ENCODE results near the gene RNASE11.
"Not testable (repeated sequence)": the region's sequence is repeated elsewhere in the genome, so short reads cannot be mapped to it uniquely, and the experiment has no call there.

RNASE11 gene

DNA sequence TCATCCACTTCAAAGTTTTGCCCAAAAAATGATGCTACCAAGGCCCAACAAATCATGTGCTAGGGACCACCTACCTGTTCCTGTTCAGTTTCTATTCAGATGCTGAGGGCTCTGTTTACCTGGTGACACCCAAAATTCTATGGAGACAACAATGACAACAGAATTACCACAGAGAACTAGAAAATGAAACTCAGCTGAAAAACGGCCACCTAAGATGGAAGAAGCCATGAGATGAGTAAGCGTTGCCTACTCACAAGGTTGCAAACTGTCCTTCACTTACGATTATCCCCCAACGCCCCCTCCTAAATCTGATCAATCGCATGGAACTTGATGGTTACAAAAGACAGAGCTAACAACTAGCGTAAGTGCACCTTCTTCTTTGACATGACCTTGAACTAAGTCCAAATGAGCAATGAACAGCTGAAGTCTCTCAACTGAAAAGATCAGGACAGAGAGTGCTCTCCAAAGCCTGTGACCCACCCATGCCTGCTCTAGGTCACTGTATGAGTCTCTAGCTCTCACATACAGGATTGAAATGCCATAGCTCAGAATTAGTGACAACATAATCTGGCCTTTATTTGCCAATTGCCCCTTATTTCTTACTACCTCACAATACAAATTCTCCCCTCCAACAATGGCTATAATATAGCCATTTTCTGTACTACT lies at the start of gene RNASE11:
Gene RNASE11, minus strand, starts transcription at position 513 of the 666 bp plus-strand sequence.
- no peak for DNase-seq

DNA sequence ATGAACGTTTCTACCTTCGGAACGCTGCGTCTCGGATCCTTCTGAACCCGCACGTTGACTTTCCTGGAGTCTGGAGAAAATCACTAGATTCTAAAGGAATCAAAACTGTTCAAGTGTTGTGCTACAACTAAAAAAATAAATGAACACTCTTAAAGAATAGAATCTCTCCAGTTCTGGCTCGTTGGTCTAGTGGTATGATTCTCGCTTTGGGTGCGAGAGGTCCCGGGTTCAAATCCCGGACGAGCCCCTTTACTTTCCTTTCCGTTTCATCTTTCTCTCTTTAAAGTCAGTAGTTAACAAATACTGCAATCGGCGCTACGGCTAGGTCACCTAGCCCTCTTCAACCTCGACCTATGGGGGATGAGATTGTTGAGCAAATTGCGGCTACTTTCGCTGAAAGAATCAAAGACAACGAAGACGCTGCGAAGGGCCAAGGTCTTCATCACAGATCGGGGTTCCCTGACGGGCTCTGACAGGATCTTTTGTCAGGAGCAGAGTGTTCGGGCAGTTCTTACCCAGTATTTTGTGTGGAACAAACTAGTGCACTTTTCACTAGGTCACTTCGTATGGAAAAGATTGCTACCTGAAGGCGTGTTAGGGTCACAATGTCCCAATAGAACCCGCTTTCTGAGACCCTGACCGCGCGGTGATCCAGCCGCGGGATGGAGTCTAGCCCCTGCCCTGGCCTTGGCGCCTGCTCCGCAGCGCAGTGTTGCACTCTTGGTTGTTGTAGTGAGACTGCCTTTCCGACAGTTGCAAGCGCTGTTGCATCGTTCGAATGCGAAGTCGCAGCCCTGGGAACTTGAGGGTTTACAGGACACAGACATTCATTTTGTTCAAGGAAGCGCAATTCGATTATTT lies 45.3 kb upstream of the RNASE11 start:
- DNase-seq, result peak; percentile 40 to 43

DNA sequence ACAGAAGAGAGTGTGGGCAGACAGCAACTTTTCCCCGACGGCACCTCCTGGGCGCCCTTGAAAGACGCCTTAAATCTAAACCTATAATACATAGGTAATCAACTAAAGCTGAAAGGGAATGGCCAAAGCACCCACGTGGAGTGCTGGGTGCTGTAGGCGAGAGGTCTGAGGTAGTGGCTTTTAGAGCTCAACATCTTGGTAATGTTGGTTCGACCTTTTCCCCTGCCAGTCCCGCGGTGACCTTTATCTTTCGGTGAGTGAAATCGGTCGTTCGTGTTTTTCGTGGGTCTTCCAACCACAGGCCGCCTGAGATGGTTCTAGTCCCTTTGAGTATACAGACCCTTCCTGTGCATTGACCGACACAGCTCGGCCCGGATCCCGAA lies 44.6 kb upstream of the RNASE11 start:
- no peak for DNase-seq

DNA sequence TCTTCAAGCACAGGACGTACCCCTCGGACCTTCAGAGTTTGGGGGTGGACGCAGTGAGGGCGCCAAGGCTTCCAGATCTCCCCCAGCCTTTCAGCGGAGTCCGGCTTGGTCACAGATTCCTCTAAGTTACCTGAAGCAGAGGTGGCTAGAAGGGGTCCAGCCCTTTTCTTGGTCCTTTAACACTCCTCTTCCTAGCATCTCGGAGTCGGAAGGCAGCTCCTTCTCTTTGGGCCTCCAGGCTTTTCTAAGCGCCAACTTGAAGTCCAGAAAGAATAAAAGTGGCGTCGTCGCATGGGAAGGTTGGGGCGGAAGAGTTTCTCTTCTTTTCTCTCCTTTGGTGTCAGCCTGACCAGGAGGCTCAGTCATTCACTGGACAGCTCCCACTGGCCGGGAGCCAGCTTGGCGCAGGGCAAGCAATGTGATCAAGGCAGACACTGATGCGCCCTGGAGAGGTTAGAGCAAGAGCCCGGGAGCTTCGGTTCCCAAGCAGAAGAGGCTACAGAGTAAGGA lies 44.1 kb upstream of the RNASE11 start:
- DNase-seq, result no peak

DNA sequence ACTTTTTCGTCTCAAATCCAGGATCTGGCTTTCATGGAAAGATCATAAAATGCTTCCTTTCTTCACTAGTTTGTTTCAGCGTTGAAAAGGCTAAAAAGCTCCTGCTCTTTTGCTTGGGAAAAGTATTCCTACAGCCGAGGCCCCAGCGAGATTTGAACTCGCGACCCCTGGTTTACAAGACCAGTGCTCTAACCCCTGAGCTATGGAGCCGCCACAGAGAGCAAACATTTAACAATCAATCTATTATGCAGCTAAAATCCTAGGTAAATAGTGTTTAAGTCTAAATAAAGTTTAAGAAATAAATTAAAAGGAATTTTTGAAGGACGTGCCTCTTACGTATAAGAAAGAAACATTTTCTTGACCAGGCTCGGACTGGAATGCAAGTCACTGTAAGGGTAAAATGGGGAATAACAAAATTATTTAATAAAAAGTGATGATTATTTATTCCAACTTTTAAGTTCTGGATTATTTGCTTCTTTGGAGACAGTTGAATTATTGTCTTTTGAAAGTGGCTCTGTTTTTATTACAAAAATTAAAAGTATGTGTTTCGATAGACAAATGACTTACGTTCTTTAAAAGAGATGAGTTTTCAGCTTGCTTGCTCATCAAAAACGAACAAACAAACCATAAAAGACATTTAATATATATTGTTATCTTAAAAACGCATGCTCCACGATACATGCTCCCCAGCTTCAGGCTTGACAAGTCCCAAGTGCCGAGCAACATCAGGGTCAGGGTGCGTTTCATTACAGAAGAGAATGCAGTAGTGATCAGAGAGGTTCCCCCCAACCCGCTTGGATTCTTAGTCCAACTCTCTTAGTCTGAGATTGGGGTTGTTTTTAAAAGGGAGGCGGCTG lies 43.5 kb upstream of the RNASE11 start:
- DNase-seq, result peak; percentile 35 to 42

DNA sequence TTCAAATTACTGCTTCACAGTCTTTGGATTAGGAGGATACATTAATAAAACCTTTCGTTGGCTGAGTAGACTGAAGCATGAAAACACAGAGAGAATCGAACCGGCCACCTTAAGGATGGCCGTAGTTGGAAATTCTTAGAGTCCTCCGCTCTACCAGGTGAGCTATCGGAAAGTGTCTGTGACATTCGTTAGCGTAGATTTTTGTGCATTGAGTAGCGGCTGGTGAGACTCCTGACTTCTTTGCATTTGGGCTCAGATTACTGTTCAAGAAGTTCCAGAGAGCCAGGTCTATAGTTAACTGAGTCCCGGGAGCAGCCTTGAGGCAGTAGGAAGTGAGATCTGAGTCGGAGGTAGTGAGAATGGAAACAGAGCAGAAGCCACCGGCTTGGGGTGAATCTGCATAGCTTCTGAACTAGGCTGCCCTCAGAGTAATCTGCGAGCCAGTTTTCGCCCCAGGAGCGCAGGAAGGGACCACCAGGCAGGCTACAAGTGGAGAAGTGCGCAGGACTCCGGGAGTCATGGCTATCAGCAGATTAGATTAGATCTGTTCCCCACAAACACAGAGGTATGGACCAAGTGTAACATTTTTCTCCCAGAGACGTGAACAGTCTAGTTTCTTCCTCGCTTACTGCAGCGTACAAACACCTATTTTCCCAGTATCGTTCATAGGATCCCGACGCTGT lies 42.7 kb upstream of the RNASE11 start:
- DNase-seq, result no peak

DNA sequence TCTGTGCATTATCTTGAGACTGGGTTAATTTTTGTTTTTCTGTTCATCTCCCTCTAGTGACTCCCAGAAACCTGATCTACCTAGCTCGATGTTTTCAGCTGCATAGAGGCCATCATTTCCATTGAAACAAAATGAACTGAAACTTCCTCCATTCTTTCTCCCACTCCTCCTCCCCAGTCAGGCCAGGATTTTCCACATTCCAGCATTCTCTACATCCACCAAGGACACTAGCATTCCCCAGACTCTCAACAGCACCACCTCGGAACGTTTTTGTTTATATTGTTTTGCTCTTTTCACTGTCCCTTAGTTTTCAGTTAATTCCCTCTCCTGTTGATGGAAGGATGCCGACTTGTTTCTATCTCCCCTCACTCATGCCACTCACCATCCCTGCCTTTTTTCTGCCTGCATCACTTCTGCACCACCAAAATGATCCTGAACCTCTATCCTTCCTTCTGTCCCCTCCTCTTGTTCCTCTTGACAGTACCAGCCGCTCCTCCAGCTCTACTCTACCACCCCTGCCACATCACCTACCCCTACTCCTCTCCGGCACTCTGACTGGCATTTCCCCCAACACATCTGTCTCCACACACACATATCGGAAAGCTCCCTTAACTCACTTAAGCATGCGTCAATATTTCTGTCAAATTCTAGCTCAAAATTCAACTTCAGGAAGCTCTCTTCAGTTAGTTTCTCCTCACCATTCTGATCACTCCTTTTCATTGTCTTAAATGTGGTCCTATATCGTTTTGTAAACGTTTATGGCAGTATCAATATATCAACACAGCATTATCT lies 40.5 kb upstream of the RNASE11 start:
- no peak for DNase-seq

DNA sequence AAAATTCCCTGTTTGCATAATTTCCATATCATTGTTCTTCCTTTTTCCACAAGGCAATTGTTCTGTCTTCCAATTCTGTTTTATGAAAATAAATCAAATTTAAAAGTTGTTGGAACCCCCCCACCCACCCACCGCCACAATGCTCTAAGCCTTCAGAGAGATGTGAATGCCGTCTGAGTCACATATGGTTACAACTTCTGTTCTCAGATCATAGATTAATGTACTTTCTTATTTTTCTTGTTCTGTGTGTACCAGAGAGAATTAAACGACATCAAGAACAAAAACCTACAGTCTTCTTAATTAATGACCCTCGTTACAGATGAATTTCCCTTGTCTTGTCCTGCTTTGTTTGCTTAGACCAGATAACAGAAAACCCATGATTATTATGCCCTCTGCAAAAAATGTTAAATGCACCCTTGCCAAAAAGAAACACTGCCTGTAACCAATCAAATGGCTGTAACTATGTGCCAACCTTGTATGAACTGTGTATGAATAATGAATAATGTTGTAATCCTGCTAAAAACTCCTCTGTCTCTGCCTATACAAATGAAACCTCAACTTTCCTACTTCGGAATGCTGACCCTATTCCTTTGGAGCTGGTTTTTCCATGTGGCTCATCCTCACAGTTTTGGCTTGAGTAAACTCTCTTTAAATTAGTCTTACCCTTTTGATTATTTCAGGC lies 39.7 kb upstream of the RNASE11 start:
- DNase-seq, result no peak

DNA sequence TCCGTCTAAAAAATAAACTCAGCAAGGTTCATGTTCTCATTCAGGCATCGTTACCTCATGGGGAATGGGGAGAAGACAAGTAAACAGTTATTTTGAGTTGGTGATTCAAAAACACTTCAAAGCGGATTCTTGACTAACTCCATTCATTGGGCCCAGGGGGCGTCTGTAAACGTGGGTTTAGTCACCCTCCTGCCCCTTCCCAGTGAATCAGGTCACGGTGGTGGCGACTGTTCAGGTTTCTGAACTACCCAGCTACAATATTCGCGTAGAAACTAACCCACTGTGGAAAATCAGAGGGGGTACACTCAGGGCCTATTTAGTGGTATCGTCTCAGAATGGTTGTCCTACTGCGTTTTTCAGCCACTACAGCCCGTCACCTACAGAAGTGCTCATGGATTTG lies 38.5 kb upstream of the RNASE11 start:
- DNase-seq, result no peak

DNA sequence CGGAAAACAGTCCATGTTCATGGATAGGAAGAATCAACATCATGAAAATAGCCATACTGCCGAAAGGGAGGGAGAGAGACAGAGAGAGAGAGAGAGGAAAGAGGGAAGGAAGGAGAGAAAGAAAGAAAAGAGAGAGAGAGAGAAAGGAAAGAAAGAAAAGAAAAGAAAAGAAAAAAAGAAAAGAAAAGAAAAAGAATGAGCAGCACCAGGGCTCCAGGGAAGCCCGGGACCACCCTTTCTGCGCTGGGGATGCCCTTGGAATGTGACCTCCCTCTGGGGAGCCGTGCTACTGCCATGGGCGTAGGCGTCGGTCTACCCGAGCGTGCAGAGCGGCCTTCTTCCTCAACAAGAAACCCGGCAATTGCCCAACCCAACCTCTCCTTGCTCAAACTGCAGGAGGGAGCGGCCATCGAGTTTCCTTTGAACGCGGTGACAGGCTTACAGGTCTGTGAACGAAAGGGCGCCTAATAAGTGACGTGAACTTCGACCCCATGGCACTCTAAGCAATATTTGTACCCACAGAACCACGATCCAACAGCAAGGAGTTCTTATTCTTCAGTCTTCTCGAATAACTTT lies 36.8 kb upstream of the RNASE11 start:
- no peak for DNase-seq

DNA sequence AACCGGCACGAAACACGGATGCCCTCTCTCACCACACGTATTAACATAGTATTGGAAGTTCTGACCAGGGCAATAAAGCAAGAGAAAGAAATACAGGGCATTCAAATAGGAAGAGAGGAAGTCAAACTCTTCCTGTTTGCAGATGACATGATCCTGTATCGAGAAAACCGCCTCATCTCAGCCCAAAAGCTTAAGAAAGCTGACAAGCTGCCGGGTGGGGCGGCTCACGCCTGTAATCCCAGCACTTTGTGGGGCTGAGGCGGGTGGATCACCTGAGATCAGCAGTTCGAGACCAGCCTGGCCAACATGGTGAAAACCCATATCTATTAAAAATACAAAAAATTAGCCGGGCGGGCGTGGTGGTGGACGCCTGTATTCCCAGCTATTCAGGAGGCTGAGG lies 36.0 kb upstream of the RNASE11 start:
- no peak for DNase-seq

DNA sequence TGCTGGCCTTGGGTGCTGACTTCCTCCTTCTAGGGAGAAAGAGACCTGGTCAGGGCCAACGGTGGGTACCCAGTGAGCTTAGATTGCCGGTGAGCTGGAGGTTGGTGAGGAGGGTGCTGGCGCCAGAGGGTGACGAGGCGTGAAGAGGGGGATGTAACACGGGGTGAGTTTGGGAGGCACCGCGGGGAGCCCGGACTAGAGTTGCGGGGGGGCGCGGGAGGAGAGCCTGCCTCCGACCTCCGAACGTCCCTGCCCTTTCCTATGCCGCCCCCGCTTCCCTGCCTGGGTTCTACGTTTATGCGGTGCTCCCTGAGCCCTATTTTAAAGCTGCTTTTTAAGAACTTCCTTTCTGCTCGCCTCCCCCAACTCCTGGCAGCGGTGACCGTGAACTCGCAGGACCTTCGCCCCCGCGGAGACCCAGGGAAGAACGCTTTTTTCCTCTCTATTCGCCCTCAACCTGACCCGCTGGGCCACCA lies 35.1 kb upstream of the RNASE11 start:
- DNase-seq, result no peak

DNA sequence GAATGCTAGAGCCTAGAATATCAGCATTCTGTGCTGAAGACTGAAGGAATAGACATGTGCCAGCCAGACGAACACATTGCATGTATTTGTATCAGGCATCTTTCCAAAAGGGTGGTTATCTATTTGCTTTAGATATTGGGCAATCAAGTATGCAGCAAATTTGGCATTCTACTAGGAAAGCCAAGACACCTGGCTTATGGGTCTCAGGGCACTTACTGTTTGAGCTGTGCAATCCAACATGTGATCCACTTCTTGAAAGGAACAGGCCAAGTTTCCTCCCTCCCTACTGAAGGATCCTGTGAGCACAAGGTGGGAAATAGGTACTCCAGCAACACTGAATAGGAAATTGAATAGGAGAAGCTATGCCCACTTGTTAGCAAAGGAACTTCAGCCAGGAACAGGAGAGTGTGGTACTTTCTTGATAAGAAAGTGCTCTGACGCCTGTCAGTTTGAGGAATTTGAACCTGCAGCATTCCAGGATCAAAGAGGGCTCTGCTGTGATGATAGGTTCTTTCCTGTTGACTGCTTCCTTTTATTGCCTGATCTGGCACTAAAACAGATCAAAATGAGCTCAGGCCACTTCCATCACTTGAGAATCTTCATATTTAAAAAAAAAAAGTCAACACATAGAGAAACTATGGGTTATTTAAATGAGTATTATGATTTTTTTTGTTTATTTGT lies 33.1 kb upstream of the RNASE11 start:
- no peak for DNase-seq

DNA sequence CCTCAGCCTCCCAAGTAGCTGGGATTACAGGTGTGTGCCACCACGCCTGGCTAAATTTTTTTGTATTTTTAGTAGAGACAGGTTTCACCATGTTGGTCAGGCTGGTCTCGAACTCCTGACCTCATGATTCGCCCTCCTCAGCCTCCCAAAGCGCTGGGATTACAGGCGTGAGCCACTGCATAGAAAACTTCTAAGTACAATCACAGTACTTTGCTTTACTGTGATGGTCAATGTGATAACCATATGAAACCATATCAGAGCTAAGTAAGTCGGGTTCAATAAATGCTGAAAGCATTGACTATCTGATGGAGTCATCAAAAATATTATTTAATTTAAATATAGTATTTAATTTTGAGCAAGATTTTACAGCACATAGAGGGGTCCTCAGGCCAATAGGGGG lies 31.9 kb upstream of the RNASE11 start:
- not testable (repeated sequence) for DNase-seq

DNA sequence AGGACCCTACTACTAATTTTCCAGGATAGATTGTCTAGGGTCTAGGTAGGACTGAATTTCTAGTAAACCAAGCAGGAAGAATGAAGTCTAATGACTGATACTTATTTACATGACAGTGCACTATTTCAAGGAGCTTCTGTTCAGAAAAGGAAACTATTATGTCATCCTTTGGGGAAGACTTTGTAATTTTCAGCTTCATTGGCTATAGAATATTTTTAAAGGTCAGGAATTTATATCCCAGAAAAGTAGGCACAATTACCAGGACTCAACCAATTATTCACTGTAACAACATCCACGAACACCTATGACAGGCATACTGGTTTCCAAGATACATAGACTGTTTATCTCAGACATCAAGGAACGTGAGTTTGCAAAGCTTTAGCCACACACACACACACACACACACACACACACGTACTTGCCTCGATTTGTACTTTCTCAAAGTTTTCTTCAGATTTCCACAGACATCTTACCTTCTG lies 30.5 kb upstream of the RNASE11 start:
- no peak for DNase-seq

DNA sequence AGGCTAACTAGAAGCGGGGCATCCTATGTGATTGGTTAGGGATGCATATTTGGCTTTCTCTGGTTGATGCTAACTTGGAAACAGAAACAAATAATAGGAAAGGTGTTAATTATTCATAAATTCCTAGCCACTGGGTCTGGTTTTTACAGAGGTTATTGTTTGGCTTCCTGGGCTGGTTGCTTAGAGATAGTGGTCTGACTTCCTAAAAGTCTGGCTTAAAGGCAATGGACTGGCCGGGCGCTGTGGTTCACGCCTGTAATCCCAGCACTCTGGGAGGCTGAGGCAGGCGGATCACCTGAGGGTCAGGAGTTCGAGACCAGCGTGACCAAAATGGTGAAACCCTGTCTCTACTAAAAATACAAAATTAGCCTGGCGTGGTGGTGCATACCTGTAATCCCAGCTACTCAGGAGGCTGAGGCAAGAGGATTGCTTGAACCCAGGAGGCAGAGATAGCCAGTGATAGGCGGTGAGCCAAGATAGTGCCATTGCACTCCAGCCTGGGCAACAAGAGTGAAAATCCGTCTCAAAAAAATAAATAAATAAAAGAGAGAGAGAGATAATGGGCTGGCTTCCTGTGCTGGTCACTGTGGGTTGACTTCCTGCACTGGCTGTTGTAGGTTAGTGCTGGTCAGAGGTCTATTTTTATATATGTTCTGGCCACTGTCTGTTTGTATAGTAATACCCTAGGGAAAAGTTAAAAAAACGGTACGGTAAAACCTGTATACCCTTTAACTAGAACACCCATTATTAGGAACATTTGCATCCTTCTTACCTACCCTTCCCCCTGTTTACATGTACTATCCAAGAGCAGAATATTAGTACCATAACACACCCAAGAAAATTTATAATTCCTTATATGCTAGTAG lies 29.6 kb upstream of the RNASE11 start:
- no peak for DNase-seq

DNA sequence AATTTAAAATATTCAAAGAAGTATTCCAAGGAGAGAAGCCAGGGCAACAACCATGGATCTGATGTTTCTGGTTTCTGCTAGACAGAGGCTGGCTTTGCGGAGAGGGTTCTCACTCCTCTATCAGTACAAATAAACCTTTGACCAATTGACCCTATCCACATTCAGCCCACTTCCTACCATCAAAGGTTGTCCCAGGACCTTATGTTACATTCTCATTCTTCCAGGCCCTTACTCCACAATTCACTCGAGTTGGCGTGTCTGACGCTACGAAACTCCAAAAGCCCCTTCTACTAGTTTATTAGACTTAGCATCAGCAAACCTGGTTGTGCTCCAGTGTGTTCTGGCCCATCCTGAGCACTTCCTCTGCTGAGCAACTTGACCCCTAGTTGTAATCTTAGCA lies 28.2 kb upstream of the RNASE11 start:
- DNase-seq, result no peak

DNA sequence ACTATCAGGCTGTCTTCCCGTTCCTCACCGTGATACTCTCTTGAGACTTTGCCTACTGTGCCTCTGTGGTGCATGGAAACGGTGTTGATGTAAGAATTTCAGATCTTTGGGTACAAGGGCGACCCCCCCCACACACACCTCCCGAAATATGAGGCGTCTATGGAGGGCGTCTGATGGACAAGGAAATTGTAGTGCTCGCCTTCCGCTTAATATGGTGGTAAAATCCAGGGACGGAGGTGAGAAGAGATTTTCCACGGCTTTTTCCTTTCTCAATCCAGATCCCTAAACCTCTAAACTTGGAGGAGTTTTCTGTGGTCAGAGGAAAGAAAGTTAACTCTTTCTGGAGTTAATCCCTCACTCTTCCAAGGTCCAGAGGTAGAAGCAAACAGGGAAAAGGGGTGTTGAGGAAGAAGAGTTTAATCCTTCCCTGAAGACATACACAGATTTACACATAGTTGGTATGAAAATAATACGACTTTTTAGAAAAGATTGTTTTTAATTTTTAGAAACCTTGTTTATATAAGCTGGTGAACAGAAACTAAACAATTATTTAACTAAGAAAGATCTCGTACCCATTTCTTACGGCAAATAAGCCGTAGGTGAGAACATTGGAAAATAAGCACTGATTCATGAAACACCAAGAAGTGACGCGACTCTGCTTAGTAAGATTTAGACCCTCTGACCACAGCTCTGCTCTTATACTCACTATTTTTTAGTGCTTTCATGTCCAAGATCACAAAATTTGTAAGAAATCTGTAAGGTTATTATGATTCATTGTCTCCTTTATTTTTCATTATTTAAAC lies 26.4 kb upstream of the RNASE11 start:
- no peak for DNase-seq

Data from activated CD4-positive, alpha-beta T cell treated with anti-CD3 and anti-CD28 coated beads, Interleukin-2, amount 50 U/mL, for 4 hours (primary cell).